Mesenchymal stem cell (in vitro differentiated cells and primary cell): Measurements from ENCODE around the gene ATP13A4.

Experiments
- DNase-seq: peaks from one replicate; pipeline ENCODE4 v3.0.0-alpha.2; 2013
- H2AFZ ChIP-seq: one replicate; pipeline ENCODE4 v1.6.1; 2013; ENCODE audit warnings: low read depth, mild to moderate bottlenecking, control low read depth, inconsistent platforms, low read length, moderate library complexity
- H2AK5ac ChIP-seq: 2 replicates; pipeline ENCODE4 v1.6.1; 2013; ENCODE audit warnings: low read length, moderate library complexity, mild to moderate bottlenecking, inconsistent platforms; ENCODE audit not compliant: severe bottlenecking
- H2BK120ac ChIP-seq: one replicate; pipeline ENCODE4 v1.6.1; 2013; ENCODE audit warnings: low read depth, mild to moderate bottlenecking, inconsistent platforms, low read length, moderate library complexity
- H2BK12ac ChIP-seq, 2 experiments: one replicate each; pipeline ENCODE4 v1.6.1; 2013; ENCODE audit warnings: inconsistent platforms in 2 of 2, low read length in 2 of 2, mild to moderate bottlenecking in 2 of 2, moderate library complexity in 2 of 2, control low read depth in 1 of 2
- H2BK15ac ChIP-seq: one replicate; pipeline ENCODE4 v1.6.1; 2013; ENCODE audit warnings: mild to moderate bottlenecking, low read depth, inconsistent platforms; ENCODE audit not compliant: poor library complexity, severe bottlenecking
- H2BK5ac ChIP-seq: 2 replicates; pipeline ENCODE4 v1.6.1; 2013; ENCODE audit warnings: low read depth, mild to moderate bottlenecking, low read length, control low read depth, inconsistent platforms; ENCODE audit not compliant: poor library complexity, severe bottlenecking
- H3K14ac ChIP-seq, 2 experiments: one replicate each; pipeline ENCODE4 v1.6.1; 2013; ENCODE audit warnings: inconsistent platforms in 2 of 2, low read length in 2 of 2, control low read depth in 1 of 2, mild to moderate bottlenecking in 1 of 2, moderate library complexity in 1 of 2
- H3K18ac ChIP-seq, 2 experiments: one replicate each; pipeline ENCODE4 v1.6.1; 2013; ENCODE audit warnings: inconsistent platforms in 2 of 2, low read length in 2 of 2, control low read depth in 1 of 2, low read depth in 1 of 2, mild to moderate bottlenecking in 1 of 2
- H3K23ac ChIP-seq, 2 experiments: one replicate each; pipeline ENCODE4 v1.6.1; 2013; ENCODE audit warnings: inconsistent platforms in 2 of 2, low read length in 2 of 2, mild to moderate bottlenecking in 2 of 2, moderate library complexity in 2 of 2, control low read depth in 1 of 2
- H3K27ac ChIP-seq: 2 replicates; pipeline ENCODE4 v1.5.1; 2013; ENCODE audit warnings: mild to moderate bottlenecking, moderate library complexity, low read length, control low read depth, inconsistent platforms; ENCODE audit not compliant: poor library complexity, severe bottlenecking
- H3K27me3 ChIP-seq, 2 experiments: 2 replicates each; pipeline versions ENCODE4 v1.6.1 to v1.7.0; 2013; ENCODE audit warnings: low read length in 2 of 2, mild to moderate bottlenecking in 2 of 2, moderate library complexity in 2 of 2, control low read depth in 1 of 2, inconsistent platforms in 1 of 2; ENCODE audit not compliant: control insufficient read depth in 1 of 2, insufficient read depth in 1 of 2
- H3K36me3 ChIP-seq, 2 experiments: 2 replicates each; pipeline versions ENCODE4 v1.6.1 to v1.7.0; 2013; ENCODE audit warnings: low read length in 2 of 2, control low read depth in 1 of 2, inconsistent platforms in 1 of 2, low read depth in 1 of 2, mild to moderate bottlenecking in 1 of 2; ENCODE audit not compliant: insufficient read depth in 2 of 2, control insufficient read depth in 1 of 2
- H3K4ac ChIP-seq, 2 experiments: one replicate each; pipeline ENCODE4 v1.6.1; 2013; ENCODE audit warnings: inconsistent platforms in 2 of 2, low read length in 2 of 2, mild to moderate bottlenecking in 2 of 2, moderate library complexity in 2 of 2, control low read depth in 1 of 2, low read depth in 1 of 2
- H3K4me1 ChIP-seq: 2 replicates; pipeline ENCODE4 v1.6.1; 2013; ENCODE audit warnings: low read depth, low read length, control low read depth; ENCODE audit not compliant: control insufficient read depth, insufficient read depth
- H3K4me2 ChIP-seq: 2 replicates; pipeline ENCODE4 v1.6.1; 2013; ENCODE audit warnings: low read length, mild to moderate bottlenecking, inconsistent platforms; ENCODE audit not compliant: poor library complexity, severe bottlenecking
- H3K4me3 ChIP-seq, 2 experiments: 2 replicates each; pipeline versions ENCODE4 v1.5.1 to v1.7.0; 2013; ENCODE audit warnings: low read length in 2 of 2, mild to moderate bottlenecking in 2 of 2, control low read depth in 1 of 2, low read depth in 1 of 2; ENCODE audit not compliant: insufficient read depth in 1 of 2
- H3K79me1 ChIP-seq: replicated peaks from 2 replicates; pipeline ENCODE4 v1.6.1; 2013; ENCODE audit warnings: mild to moderate bottlenecking, control low read depth, low read length, inconsistent platforms; ENCODE audit not compliant: poor library complexity, severe bottlenecking
- H3K9ac ChIP-seq: 2 replicates; pipeline ENCODE4 v1.7.0; 2013; ENCODE audit warnings: mild to moderate bottlenecking, low read length, moderate library complexity
- H3K9me3 ChIP-seq: 2 replicates; pipeline ENCODE4 v1.7.0; 2013; ENCODE audit warnings: mild to moderate bottlenecking, low read length; ENCODE audit not compliant: control insufficient read depth
- H4K8ac ChIP-seq: one replicate; pipeline ENCODE4 v1.6.1; 2013; ENCODE audit warnings: inconsistent platforms, mild to moderate bottlenecking, low read length, moderate library complexity
- H4K91ac ChIP-seq: one replicate; pipeline ENCODE4 v1.6.1; 2013; ENCODE audit warnings: mild to moderate bottlenecking, low read length, inconsistent platforms
- WGBS: methylation state at CpG from one replicate; pipeline ENCODE4 v1.1.7; 2013; ENCODE audit warnings: mixed read lengths; 5-methylcytosine and 5-hydroxymethylcytosine counted together

Gene ATP13A4

DNA sequence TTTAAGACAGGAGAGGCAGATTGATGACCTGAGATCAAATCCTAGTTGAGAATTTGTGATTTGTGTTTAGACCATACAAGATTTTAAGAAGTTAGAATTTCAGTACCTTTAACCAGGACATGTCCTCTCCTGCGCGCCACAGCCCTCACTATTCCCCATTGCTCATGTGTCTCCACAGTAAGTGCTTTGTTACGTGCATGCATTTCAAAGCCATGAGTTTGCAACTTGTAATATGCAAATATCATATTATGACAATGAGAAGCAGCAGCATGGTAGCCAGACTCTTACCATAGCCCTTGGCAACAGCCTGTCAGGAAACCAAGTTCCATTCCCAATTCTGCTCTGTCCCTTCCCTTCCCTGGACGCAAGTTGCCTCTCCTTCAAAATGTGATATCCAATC is 102.8 kb downstream of the ATP13A4 start:
- no peak overlapping the region for H2BK120ac ChIP-seq
- no peak overlapping the region for H2BK5ac ChIP-seq
- no peak for DNase-seq
- H3K79me1 ChIP-seq, result no peaks in the 10 kb centered on the region
- H3K23ac ChIP-seq, result no peak overlapping the region
- H3K27ac ChIP-seq, result no peak overlapping the region
- no peaks in the 10 kb centered on the region for H3K9me3 ChIP-seq
- H2BK15ac ChIP-seq, result no peak overlapping the region
- H3K14ac ChIP-seq, result no peak overlapping the region
- H2AK5ac ChIP-seq, result no peak overlapping the region
- no peak overlapping the region for H3K18ac ChIP-seq
- no peak overlapping the region for H4K8ac ChIP-seq
- no peaks in the 10 kb centered on the region for H3K36me3 ChIP-seq
- WGBS, result 86% methylated on average over 4 of the region's 4 CpGs
- no peaks in the 10 kb centered on the region for H3K4me1 ChIP-seq
- H3K9ac ChIP-seq, result no peak overlapping the region
- no peak overlapping the region for H3K4ac ChIP-seq
- H3K4me2 ChIP-seq, result no peak overlapping the region
- H2BK12ac ChIP-seq, result no peak overlapping the region
- no peaks in the 10 kb centered on the region for H3K27me3 ChIP-seq
- H3K4me3 ChIP-seq, result no peak overlapping the region
- no peak overlapping the region for H4K91ac ChIP-seq
- no peak overlapping the region for H2AFZ ChIP-seq

DNA sequence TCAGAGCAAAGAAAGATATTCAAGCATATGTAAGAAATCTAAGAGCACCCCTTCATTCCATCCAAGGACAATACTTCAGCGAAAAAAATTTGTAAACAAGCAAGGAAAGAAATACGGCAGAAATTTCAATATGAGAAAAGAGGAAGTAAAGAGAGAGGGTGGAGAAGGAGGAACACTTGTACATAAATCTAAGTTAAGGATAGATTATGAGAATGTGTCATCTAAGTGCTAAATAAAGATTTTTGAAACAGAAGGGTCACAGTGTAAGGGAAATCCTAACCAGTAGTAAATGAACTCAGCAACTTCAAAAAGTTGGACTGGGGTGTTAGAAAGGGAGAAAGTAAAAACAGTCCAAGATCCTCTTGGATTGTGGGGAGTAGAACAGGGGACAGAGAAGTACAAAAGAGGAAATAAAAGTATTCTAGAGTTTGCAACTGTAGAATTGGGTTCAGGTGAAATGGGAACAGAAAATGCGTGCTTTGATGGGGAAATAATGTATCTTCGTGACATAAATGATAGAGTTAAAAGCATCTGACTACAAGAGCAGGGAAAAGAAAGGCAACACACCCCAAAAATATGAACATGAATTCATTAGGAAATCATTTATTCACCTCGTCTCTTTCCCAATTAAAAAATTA is 107.6 kb downstream of the ATP13A4 start:
- Histone ChIP-seq H3K9me3 (no peaks in the 10 kb centered on the region), H2BK5ac (no peak overlapping the region), H3K18ac (no peak overlapping the region), H3K4me1 (no peaks in the 10 kb centered on the region), H2BK12ac (no peak overlapping the region), H2BK15ac (no peak overlapping the region), H4K91ac (no peak overlapping the region), H3K4me3 (no peak overlapping the region), H3K9ac (no peak overlapping the region), H3K79me1 (no peaks in the 10 kb centered on the region), H3K27ac (no peak overlapping the region), H3K36me3 (no peaks in the 10 kb centered on the region), H3K4ac (no peak overlapping the region), H3K4me2 (no peak overlapping the region), H3K14ac (no peak overlapping the region), H2AK5ac (no peak overlapping the region), H2BK120ac (no peak overlapping the region), H4K8ac (no peak overlapping the region), H3K23ac (no peak overlapping the region), H3K27me3 (no peaks in the 10 kb centered on the region), H2AFZ (no peak overlapping the region)
- 80% methylated on average over 5 of the region's 5 CpGs for WGBS
- no peak for DNase-seq

- Histone ChIP-seq H2BK12ac (no peak overlapping the region), H2BK15ac (no peak overlapping the region), H3K14ac (no peak overlapping the region)
Measured at GRCh38 chr3:193439423-193439822, 115.3 kb downstream of the ATP13A4 start.

GRCh38 chr3:193418576-193419373 is 135.9 kb downstream of the ATP13A4 start:
- WGBS, result 79% methylated on average over 4 of the region's 4 CpGs
- Histone ChIP-seq H2BK5ac (no peak overlapping the region), H3K4me3 (no peak overlapping the region), H2BK12ac (no peak overlapping the region), H3K23ac (no peak overlapping the region), H2AK5ac (no peak overlapping the region), H2AFZ (no peak overlapping the region), H3K14ac (no peak overlapping the region), H3K4me2 (no peak overlapping the region), H2BK120ac (no peak overlapping the region), H3K9ac (no peak overlapping the region), H3K18ac (no peak overlapping the region), H3K4ac (no peak overlapping the region), H4K8ac (no peak overlapping the region), H3K36me3 (no peaks in the 10 kb centered on the region), H3K27me3 (no peaks in the 10 kb centered on the region), H3K27ac (no peak overlapping the region), H3K4me1 (no peaks in the 10 kb centered on the region), H3K9me3 (peaks cover 69% of the 10 kb centered on the region), H2BK15ac (no peak overlapping the region), H3K79me1 (no peaks in the 10 kb centered on the region), H4K91ac (no peak overlapping the region)
- DNase-seq, result no peak

More at GRCh38 chr3:193439423-193439822, 115.3 kb downstream of the ATP13A4 start:
- no peak overlapping the region for H3K4ac ChIP-seq
- H3K27me3 ChIP-seq, result no peaks in the 10 kb centered on the region
- no peaks in the 10 kb centered on the region for H3K4me1 ChIP-seq
- no peak overlapping the region for H3K9ac ChIP-seq
- H3K36me3 ChIP-seq, result no peaks in the 10 kb centered on the region
- no peak overlapping the region for H4K91ac ChIP-seq
- H3K27ac ChIP-seq, result no peak overlapping the region
- no peak overlapping the region for H3K18ac ChIP-seq
- no peak overlapping the region for H3K23ac ChIP-seq
- no peak overlapping the region for H3K4me2 ChIP-seq
- WGBS, result 58% methylated on average over 1 of the region's 2 CpGs
- no peak overlapping the region for H2BK5ac ChIP-seq
- no peak overlapping the region for H2BK120ac ChIP-seq
- H2AFZ ChIP-seq, result no peak overlapping the region
- no peaks in the 10 kb centered on the region for H3K79me1 ChIP-seq
- H4K8ac ChIP-seq, result no peak overlapping the region
- H3K9me3 ChIP-seq, result no peaks in the 10 kb centered on the region
- DNase-seq, result no peak
- no peak overlapping the region for H2AK5ac ChIP-seq
- no peak overlapping the region for H3K4me3 ChIP-seq
